G401 (cell line): Measurements from ENCODE around the gene AGAP5. TPM values are rescaled to one million over a fixed set of nuclear protein-coding genes. Genes with fewer than 3 reads are reported as not detected.
"Not testable (repeated sequence)": the region's sequence is repeated elsewhere in the genome, so short reads cannot be mapped to it uniquely, and the experiment has no call there.

Source experiments
- DNase-seq: peaks from one replicate; pipeline ENCODE4 v3.0.0-alpha.2; 2015; ENCODE audit warnings: low spot score
- in situ Hi-C: cut with HindIII; loops from 2 replicates; pipeline ENCODE4 v1.10.0; 2016; ENCODE audit warnings: low sequenced_read_pairs, mixed read lengths
- total RNA-seq: library from RNA; depleted of rRNA; stranded (reverse); fragments of >200 nt; shearing (Covaris generic); gene quantifications from 2 replicates; pipeline ENCODE4 v1.2.3, GENCODE V29; 2014

The AGAP5 gene
- total RNA-seq, 1 experiment from 2014 or later = 1.5 TPM

DNA sequence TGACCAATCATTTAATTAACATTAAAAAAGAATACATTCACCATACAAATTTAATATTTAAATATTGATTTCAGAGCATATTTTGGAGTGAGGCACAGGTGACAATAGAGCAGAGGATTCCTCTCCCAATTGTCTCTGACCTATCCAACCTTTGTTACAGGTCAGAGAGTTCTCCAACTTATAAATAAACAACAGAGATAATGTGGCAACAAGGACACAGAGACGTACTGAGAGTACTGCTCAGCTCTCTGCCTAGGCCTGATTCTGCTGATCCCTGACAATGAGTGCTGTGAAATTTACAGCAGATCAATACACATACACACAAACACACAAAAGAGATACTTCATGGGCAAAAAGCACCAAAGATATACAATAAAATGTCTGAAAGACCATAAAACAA lies 18.3 kb upstream of the AGAP5 start:
- no peak for DNase-seq
- in situ Hi-C loops = no loop called here

GRCh38 chr10:73715179-73716156 lies 17.6 kb upstream of the AGAP5 start:
- in situ Hi-C loops, DNase-seq: not testable (repeated sequence)

GRCh38 chr10:73714483-73714882 lies 16.6 kb upstream of the AGAP5 start:
- DNase-seq, in situ Hi-C loops: not testable (repeated sequence)

- DNase-seq, in situ Hi-C loops: not testable (repeated sequence)
Measured at GRCh38 chr10:73713912-73714311, 16.0 kb upstream of the AGAP5 start.

- in situ Hi-C loops, DNase-seq: not testable (repeated sequence)
Measured at GRCh38 chr10:73711683-73712082, 13.8 kb upstream of the AGAP5 start.

DNA sequence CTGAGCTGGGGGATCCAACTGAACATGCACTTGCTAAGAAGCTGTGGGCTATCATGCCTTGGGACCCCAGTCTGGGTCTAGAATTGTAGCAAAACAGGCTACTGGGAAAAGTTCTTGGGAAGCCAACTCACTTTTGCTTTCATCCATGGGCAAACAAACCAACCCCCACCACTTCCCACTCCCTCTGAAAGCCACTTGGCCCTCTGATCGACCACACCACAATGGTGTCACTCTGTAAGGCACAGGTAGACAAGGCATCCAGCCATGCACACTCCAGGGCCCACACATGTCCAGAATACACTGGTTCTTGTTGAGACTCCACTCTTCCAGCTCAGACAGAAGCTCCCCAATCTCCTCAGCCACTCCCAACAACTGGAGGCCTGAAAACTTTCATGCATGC lies 10.2 kb upstream of the AGAP5 start:
- DNase-seq, in situ Hi-C loops: not testable (repeated sequence)

GRCh38 chr10:73707628-73708027 lies 9.7 kb upstream of the AGAP5 start:
- in situ Hi-C loops, DNase-seq: not testable (repeated sequence)

DNA sequence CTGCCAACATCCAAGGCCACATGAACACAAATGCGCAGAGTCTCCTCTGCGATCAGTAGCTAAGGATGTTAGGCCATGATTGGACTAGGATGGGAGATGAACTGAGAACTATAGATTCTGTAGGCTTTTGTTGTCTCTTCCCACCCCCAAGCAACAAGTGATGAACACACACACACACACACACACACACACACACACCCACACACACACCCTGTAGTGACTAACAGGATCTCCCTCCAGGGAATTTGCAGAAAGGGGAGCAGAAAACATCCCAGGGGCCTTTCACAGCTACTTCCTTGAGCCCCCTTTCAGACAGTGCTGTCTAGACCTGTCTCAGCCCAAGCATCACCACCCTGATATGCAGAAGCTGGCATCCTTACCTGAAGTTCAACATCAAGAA lies 8.6 kb upstream of the AGAP5 start:
- in situ Hi-C loops, DNase-seq: not testable (repeated sequence)

- DNase-seq, in situ Hi-C loops: not testable (repeated sequence)
Measured at GRCh38 chr10:73705506-73706072, 7.7 kb upstream of the AGAP5 start.

DNA sequence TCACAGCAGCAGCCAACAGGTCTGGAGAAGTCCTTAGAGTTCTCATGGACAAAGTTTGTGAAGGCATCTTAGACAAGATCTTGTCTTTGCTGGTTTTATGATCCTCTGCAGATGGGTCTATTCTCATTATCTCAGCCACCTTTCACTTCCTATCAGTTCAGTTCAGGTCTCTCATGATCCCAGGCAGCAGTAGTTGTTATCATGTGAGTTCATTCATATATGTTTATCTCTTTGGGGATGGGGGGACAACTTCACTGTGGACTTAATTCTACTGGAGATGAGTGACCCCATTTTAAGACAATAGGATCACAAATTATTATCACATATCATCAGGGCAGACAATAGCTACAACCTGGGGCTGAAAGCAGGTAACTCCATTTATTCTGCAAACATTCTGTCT lies 6.0 kb upstream of the AGAP5 start:
- in situ Hi-C loops, DNase-seq: not testable (repeated sequence)

DNA sequence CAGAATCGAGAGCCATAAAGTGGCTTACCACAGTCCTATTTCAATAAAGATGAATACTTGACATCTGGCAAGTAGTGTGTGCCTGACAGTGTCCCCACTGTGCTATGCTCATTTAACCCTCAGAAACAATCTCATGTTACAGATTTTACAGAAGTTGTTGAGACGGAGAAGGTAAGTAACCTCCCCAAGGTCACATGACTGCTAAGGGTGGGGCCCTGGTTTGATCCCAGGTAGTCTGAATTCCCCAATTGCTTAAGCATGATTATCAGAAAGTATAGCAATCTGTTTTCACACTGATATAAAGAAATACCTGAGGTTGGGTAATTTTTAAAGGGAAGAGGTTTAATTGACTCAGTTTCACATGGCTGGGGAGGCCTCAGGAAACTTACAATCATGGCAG lies 910 bp upstream of the AGAP5 start:
- DNase-seq, in situ Hi-C loops: not testable (repeated sequence)

DNA sequence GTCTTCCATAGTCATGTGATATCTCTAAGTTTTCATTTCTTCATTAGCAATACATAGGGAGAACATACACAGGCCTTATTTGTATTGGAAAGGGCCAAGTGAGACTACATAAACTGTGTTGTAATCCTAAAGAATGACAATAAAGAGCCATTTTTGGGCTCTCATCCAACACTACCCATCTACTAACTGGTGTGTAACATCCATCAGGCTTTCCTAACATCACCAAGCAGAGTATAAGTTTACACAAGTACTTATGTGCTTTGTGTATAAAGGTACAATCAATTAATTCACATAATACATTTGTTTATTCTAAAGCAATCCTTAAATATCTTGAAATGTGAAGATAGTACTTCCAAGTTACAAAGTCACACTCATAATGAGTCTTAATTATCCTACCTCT lies 2.6 kb downstream of the AGAP5 start:
- in situ Hi-C loops = not testable (repeated sequence)

GRCh38 chr10:73690755-73691154 lies 7.2 kb downstream of the AGAP5 start:
- in situ Hi-C loops, DNase-seq: not testable (repeated sequence)

More for the DNA sequence above, 2.6 kb downstream of the AGAP5 start:
- DNase-seq = not testable (repeated sequence)

DNA sequence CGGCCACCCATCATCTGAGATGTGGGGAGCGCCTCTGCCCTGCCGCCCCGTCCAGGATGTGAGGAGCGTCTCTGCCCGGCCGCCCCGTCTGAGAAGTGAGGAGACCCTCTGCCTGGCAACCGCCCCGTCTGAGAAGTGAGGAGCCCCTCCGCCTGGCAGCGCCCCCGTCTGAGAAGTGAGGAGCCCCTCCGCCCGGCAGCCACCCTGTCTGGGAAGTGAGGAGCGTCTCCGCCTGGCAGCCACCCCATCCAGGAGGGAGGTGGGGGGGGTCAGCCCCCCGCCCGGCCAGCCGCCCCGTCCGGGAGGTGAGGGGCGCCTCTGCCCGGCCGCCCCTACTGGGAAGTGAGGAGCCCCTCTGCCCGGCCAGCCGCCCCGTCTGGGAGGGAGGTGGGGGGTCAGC lies 8.3 kb downstream of the AGAP5 start:
- in situ Hi-C loops, DNase-seq: not testable (repeated sequence)

GRCh38 chr10:73687641-73688040 lies 10.3 kb downstream of the AGAP5 start:
- in situ Hi-C loops, DNase-seq: not testable (repeated sequence)

DNA sequence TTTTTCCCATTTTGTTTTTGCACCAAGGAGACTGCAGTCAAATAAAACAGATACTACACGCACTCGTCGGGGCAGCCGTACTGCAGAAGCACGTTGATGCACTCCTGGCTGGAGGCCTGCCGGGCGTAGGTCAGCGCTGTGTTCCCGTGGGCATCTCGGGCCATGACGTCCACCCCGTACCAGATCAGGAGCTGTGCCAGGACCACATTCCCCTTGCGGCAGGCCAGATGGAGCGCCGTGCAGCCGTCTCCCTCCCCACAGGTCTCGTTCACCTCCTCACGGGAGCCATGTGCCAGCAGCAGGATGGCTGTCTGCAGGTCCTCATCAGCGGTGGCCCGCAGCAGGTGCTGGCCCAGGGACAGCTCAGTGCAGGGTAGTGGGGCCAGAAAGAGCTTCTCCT lies 23.4 kb downstream of the AGAP5 start:
- in situ Hi-C loops, DNase-seq: not testable (repeated sequence)

DNA sequence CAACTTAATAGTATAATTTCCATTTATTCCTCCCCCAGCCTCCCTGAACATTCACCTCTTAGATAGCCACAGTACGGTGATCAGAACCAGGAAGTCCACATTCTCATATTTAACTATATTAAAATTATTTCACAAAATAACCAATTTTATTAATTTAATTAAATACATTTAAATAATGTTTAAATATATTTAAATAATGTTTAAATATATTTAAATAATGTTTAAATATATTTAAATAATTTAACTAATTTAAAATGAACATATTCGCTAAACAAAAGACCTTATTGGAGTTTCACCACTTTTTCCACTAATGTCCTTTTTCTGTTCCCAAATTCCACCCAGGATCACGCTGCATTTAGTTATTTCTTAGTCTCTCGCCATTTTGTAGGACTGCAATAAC lies 29.5 kb downstream of the AGAP5 start:
- in situ Hi-C loops, DNase-seq: not testable (repeated sequence)

DNA sequence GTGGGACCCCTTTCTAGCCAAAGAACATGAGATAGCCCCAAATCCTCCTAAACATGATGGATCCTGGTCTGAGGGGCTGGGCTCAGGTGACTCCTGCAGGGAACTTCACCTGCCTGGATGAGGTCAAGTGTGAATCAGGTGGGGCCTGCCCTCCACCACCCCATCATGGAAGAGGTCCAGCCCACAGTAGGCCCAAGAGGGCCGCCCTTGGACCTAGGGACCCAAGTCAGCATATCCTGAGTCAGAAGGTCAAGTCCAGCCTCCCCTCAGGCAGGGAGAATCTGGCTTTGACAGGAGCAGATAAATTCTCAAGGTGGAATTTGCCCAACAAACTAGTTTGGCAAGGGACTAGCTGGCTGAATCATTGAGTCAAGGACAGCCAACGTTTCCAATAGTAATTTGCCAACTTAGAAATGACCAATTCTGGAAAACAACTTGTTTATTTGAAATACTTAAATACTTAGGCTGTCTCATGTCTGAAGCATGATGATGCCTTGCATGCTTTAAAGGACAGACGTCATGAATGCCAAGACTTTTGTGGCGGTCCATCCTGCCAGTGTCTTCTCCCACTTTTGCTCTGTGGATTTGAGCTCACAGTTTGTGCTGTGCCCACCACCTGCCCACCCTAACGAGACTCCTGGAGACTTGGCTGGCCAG lies 31.6 kb downstream of the AGAP5 start:
- in situ Hi-C loops, DNase-seq: not testable (repeated sequence)

GRCh38 chr10:73665581-73665980 lies 32.3 kb downstream of the AGAP5 start:
- in situ Hi-C loops, DNase-seq: not testable (repeated sequence)
